Uterus (tissue), 4 donors: ENCODE data around the gene APOL4. TPM values are rescaled to one million over a fixed set of nuclear protein-coding genes. Genes with fewer than 3 reads are reported as not detected.

ENCODE experiments used
- DNase-seq, 2 donors: peaks; one replicate each; pipeline ENCODE4 v3.0.0-alpha.2; 2019 to 2020
- H3K27ac ChIP-seq, 2 donors: fragments of 200-600 bp; sonication (generic); 1 replicate in 1 of 2; 2 replicates in 1 of 2; pipeline ENCODE4 v1.5.1; 2016 to 2018
- H3K27me3 ChIP-seq, 2 donors: fragments of 200-600 bp; sonication (generic); one replicate each; pipeline ENCODE4 v1.5.1; 2018 to 2019; ENCODE audit warnings: control low read depth in 1 of 2
- H3K36me3 ChIP-seq, 2 donors: fragments of 200-600 bp; sonication (generic); one replicate each; pipeline ENCODE4 v1.5.1; 2019; ENCODE audit warnings: control low read depth in 1 of 2
- H3K4me1 ChIP-seq, 2 donors: fragments of 200-600 bp; sonication (generic); one replicate each; pipeline ENCODE4 v1.5.1; 2018 to 2019; ENCODE audit warnings: control low read depth in 1 of 2
- H3K4me3 ChIP-seq, 2 donors: fragments of 200-600 bp; sonication (generic); 1 replicate in 1 of 2; 2 replicates in 1 of 2; pipeline ENCODE4 v1.5.1; 2018 to 2019; ENCODE audit warnings: mild to moderate bottlenecking in 1 of 2
- H3K9me3 ChIP-seq, 2 donors: fragments of 200-600 bp; sonication (generic); one replicate each; pipeline ENCODE4 v1.5.1; 2019; ENCODE audit warnings: control low read depth in 1 of 2
- CTCF ChIP-seq, 4 experiments: fragments of 200-600 bp in 2 of 4; fragments of 450-650 bp in 2 of 4; sonication (generic) in 2 of 4; IDR thresholded peaks; one replicate each; pipeline ENCODE4 v1.5.1; 2016 to 2019; ENCODE audit warnings: antibody characterized with exemption in 4 of 4, mild to moderate bottlenecking in 2 of 4, moderate library complexity in 1 of 4
- POLR2A ChIP-seq, 2 donors: fragments of 450-650 bp; IDR thresholded peaks; one replicate each; pipeline ENCODE4 v1.6.1; 2016; ENCODE audit warnings: antibody characterized with exemption in 2 of 2, mild to moderate bottlenecking in 1 of 2, moderate library complexity in 1 of 2
- intact Hi-C: fragments of 100-400 bp; cut with DNase I; formaldehyde crosslinking; loops from one replicate; pipeline ENCODE4 v1.15.1; 2023; ENCODE audit warnings: low total_unique reads
- total RNA-seq, 4 donors: library from RNA; depleted of rRNA in 3 of 4; stranded (reverse); fragments of >200 nt in 3 of 4; gene quantifications; one replicate each; pipeline versions ENCODE4 v1.1.0 to v1.2.4, GENCODE V29; 2014 to 2023
- donor health status: DM: yes; HTN: yes; CAD: no.

The APOL4 gene
- total RNA-seq, 4 donors from 2014 or later = 1.0 to 35.2 (median 16.9) TPM; not detected in 1

- intact Hi-C loops = no loop called here
- Histone ChIP-seq H3K27ac (no peak overlapping the region), H3K36me3 (no peaks in the 10 kb centered on the region), H3K4me1 (no peaks in the 10 kb centered on the region), H3K4me3 (no peak overlapping the region), H3K9me3 (no peaks in the 10 kb centered on the region), H3K27me3 (no peaks in the 10 kb centered on the region)
- TF ChIP-seq POLR2A (IDR thresholded peaks at IDR 0.05) (no peak), CTCF (IDR thresholded peaks at IDR 0.05) (no peak)
- DNase-seq = no peak
Measured at GRCh38 chr22:36166518-36167220, 34.9 kb downstream of the APOL4 start.

GRCh38 chr22:36166086-36166485 is 35.5 kb downstream of the APOL4 start:
- no peak for DNase-seq
- TF ChIP-seq POLR2A (IDR thresholded peaks at IDR 0.05) (no peak), CTCF (IDR thresholded peaks at IDR 0.05) (no peak)
- Histone ChIP-seq H3K4me3 (no peak overlapping the region), H3K36me3 (no peaks in the 10 kb centered on the region), H3K27ac (no peak overlapping the region), H3K9me3 (no peaks in the 10 kb centered on the region), H3K4me1 (no peaks in the 10 kb centered on the region), H3K27me3 (no peaks in the 10 kb centered on the region)
- intact Hi-C loops = no loop called here

GRCh38 chr22:36165141-36165540 is 36.5 kb downstream of the APOL4 start:
- Histone ChIP-seq H3K27me3 (no peaks in the 10 kb centered on the region), H3K9me3 (no peaks in the 10 kb centered on the region), H3K36me3 (no peaks in the 10 kb centered on the region), H3K27ac (no peak overlapping the region), H3K4me1 (no peaks in the 10 kb centered on the region), H3K4me3 (no peak overlapping the region)
- no peak for DNase-seq
- TF ChIP-seq CTCF (IDR thresholded peaks at IDR 0.05) = no peak
- no peak for TF ChIP-seq POLR2A (IDR thresholded peaks at IDR 0.05)
- intact Hi-C loops = no loop called here

GRCh38 chr22:36164621-36165020 is 37.0 kb downstream of the APOL4 start:
- Histone ChIP-seq H3K36me3 (no peaks in the 10 kb centered on the region), H3K27me3 (no peaks in the 10 kb centered on the region), H3K9me3 (no peaks in the 10 kb centered on the region), H3K27ac (no peak overlapping the region), H3K4me1 (no peaks in the 10 kb centered on the region), H3K4me3 (no peak overlapping the region)
- no peak for TF ChIP-seq CTCF (IDR thresholded peaks at IDR 0.05)
- TF ChIP-seq POLR2A (IDR thresholded peaks at IDR 0.05) = no peak
- intact Hi-C loops = no loop called here
- DNase-seq = no peak

GRCh38 chr22:36163497-36163896 is 38.1 kb downstream of the APOL4 start:
- no peak for DNase-seq
- Histone ChIP-seq H3K27ac (no peak overlapping the region), H3K27me3 (no peaks in the 10 kb centered on the region), H3K4me1 (no peaks in the 10 kb centered on the region), H3K36me3 (no peaks in the 10 kb centered on the region), H3K9me3 (no peaks in the 10 kb centered on the region), H3K4me3 (no peak overlapping the region)
- intact Hi-C loops = no loop called here
- TF ChIP-seq CTCF (IDR thresholded peaks at IDR 0.05) (no peak), POLR2A (IDR thresholded peaks at IDR 0.05) (no peak)
